Measurements from ENCODE around the gene NGEF.

Gene NGEF

GRCh38 chr2:232890896-232891601 lies 122.0 kb downstream of the NGEF start:
- Histone ChIP-seq H3K36me3 (ENCODE audit: control insufficient read depth, insufficient read depth, low read length) (no peaks in the 10 kb centered on the region), H3K9me3 (ENCODE audit: control insufficient read depth, low read length) (no peaks in the 10 kb centered on the region), H3K4me3 (ENCODE audit: low read length) (no peak overlapping the region), H3K9ac (ENCODE audit: low read length) (no peak overlapping the region), H3K4me1 (ENCODE audit: control insufficient read depth, insufficient read depth, low read length) (no peaks in the 10 kb centered on the region), H3K27me3 (ENCODE audit: control insufficient read depth, insufficient read depth, low read length) (no peaks in the 10 kb centered on the region)

GRCh38 chr2:232890536-232890895 lies 122.5 kb downstream of the NGEF start:
- Histone ChIP-seq H3K9me3 (ENCODE audit: control insufficient read depth, low read length) (no peaks in the 10 kb centered on the region), H3K27me3 (ENCODE audit: control insufficient read depth, insufficient read depth, low read length) (no peaks in the 10 kb centered on the region), H3K4me3 (ENCODE audit: low read length) (no peak overlapping the region), H3K9ac (ENCODE audit: low read length) (no peak overlapping the region), H3K4me1 (ENCODE audit: control insufficient read depth, insufficient read depth, low read length) (no peaks in the 10 kb centered on the region), H3K36me3 (ENCODE audit: control insufficient read depth, insufficient read depth, low read length) (no peaks in the 10 kb centered on the region)

GRCh38 chr2:232889876-232890401 lies 123.1 kb downstream of the NGEF start:
- Histone ChIP-seq H3K4me1 (ENCODE audit: control insufficient read depth, insufficient read depth, low read length) (no peaks in the 10 kb centered on the region), H3K9me3 (ENCODE audit: control insufficient read depth, low read length) (no peaks in the 10 kb centered on the region), H3K9ac (ENCODE audit: low read length) (no peak overlapping the region), H3K4me3 (ENCODE audit: low read length) (no peak overlapping the region), H3K27me3 (ENCODE audit: control insufficient read depth, insufficient read depth, low read length) (no peaks in the 10 kb centered on the region), H3K36me3 (ENCODE audit: control insufficient read depth, insufficient read depth, low read length) (no peaks in the 10 kb centered on the region)

GRCh38 chr2:232888839-232889529 lies 124.1 kb downstream of the NGEF start:
- H3K9me3 ChIP-seq (ENCODE audit: control insufficient read depth, low read length), result no peaks in the 10 kb centered on the region
- H3K9ac ChIP-seq (ENCODE audit: low read length), result no peak overlapping the region
- no peaks in the 10 kb centered on the region for H3K4me1 ChIP-seq (ENCODE audit: control insufficient read depth, insufficient read depth, low read length)
- no peaks in the 10 kb centered on the region for H3K36me3 ChIP-seq (ENCODE audit: control insufficient read depth, insufficient read depth, low read length)
- no peak overlapping the region for H3K4me3 ChIP-seq (ENCODE audit: low read length)
- H3K27me3 ChIP-seq (ENCODE audit: control insufficient read depth, insufficient read depth, low read length), result no peaks in the 10 kb centered on the region

- no peaks in the 10 kb centered on the region for H3K9me3 ChIP-seq (ENCODE audit: control insufficient read depth, low read length)
- H3K9ac ChIP-seq (ENCODE audit: low read length), result no peak overlapping the region
- H3K27me3 ChIP-seq (ENCODE audit: control insufficient read depth, insufficient read depth, low read length), result no peaks in the 10 kb centered on the region
- no peaks in the 10 kb centered on the region for H3K36me3 ChIP-seq (ENCODE audit: control insufficient read depth, insufficient read depth, low read length)
- no peak overlapping the region for H3K4me3 ChIP-seq (ENCODE audit: low read length)
- H3K4me1 ChIP-seq (ENCODE audit: control insufficient read depth, insufficient read depth, low read length), result no peaks in the 10 kb centered on the region
Measured at GRCh38 chr2:232888099-232888836, 124.8 kb downstream of the NGEF start.

GRCh38 chr2:232887171-232887850 lies 125.7 kb downstream of the NGEF start:
- H3K36me3 ChIP-seq (ENCODE audit: control insufficient read depth, insufficient read depth, low read length), result no peaks in the 10 kb centered on the region
- H3K4me3 ChIP-seq (ENCODE audit: low read length), result no peak overlapping the region
- no peak overlapping the region for H3K9ac ChIP-seq (ENCODE audit: low read length)
- H3K9me3 ChIP-seq (ENCODE audit: control insufficient read depth, low read length), result no peaks in the 10 kb centered on the region
- H3K4me1 ChIP-seq (ENCODE audit: control insufficient read depth, insufficient read depth, low read length), result no peaks in the 10 kb centered on the region
- H3K27me3 ChIP-seq (ENCODE audit: control insufficient read depth, insufficient read depth, low read length), result no peaks in the 10 kb centered on the region

- Histone ChIP-seq H3K36me3 (ENCODE audit: control insufficient read depth, insufficient read depth, low read length) (no peaks in the 10 kb centered on the region), H3K27me3 (ENCODE audit: control insufficient read depth, insufficient read depth, low read length) (no peaks in the 10 kb centered on the region), H3K4me1 (ENCODE audit: control insufficient read depth, insufficient read depth, low read length) (no peaks in the 10 kb centered on the region), H3K4me3 (ENCODE audit: low read length) (no peak overlapping the region), H3K9ac (ENCODE audit: low read length) (no peak overlapping the region), H3K9me3 (ENCODE audit: control insufficient read depth, low read length) (no peaks in the 10 kb centered on the region)
Measured at GRCh38 chr2:232886632-232887031, 126.4 kb downstream of the NGEF start.

GRCh38 chr2:232886176-232886575 lies 126.9 kb downstream of the NGEF start:
- H3K4me3 ChIP-seq (ENCODE audit: low read length), result no peak overlapping the region
- H3K36me3 ChIP-seq (ENCODE audit: control insufficient read depth, insufficient read depth, low read length), result no peaks in the 10 kb centered on the region
- H3K4me1 ChIP-seq (ENCODE audit: control insufficient read depth, insufficient read depth, low read length), result no peaks in the 10 kb centered on the region
- no peak overlapping the region for H3K9ac ChIP-seq (ENCODE audit: low read length)
- H3K9me3 ChIP-seq (ENCODE audit: control insufficient read depth, low read length), result no peaks in the 10 kb centered on the region
- no peaks in the 10 kb centered on the region for H3K27me3 ChIP-seq (ENCODE audit: control insufficient read depth, insufficient read depth, low read length)

- Histone ChIP-seq H3K9ac (ENCODE audit: low read length) (no peak overlapping the region), H3K9me3 (ENCODE audit: control insufficient read depth, low read length) (no peaks in the 10 kb centered on the region), H3K4me1 (ENCODE audit: control insufficient read depth, insufficient read depth, low read length) (no peaks in the 10 kb centered on the region), H3K36me3 (ENCODE audit: control insufficient read depth, insufficient read depth, low read length) (no peaks in the 10 kb centered on the region), H3K27me3 (ENCODE audit: control insufficient read depth, insufficient read depth, low read length) (no peaks in the 10 kb centered on the region), H3K4me3 (ENCODE audit: low read length) (no peak overlapping the region)
Measured at GRCh38 chr2:232885264-232885961, 127.6 kb downstream of the NGEF start.

GRCh38 chr2:232884549-232885263 lies 128.3 kb downstream of the NGEF start:
- no peaks in the 10 kb centered on the region for H3K27me3 ChIP-seq (ENCODE audit: control insufficient read depth, insufficient read depth, low read length)
- no peak overlapping the region for H3K9ac ChIP-seq (ENCODE audit: low read length)
- H3K36me3 ChIP-seq (ENCODE audit: control insufficient read depth, insufficient read depth, low read length), result no peaks in the 10 kb centered on the region
- H3K9me3 ChIP-seq (ENCODE audit: control insufficient read depth, low read length), result no peaks in the 10 kb centered on the region
- H3K4me3 ChIP-seq (ENCODE audit: low read length), result no peak overlapping the region
- H3K4me1 ChIP-seq (ENCODE audit: control insufficient read depth, insufficient read depth, low read length), result no peaks in the 10 kb centered on the region

- Histone ChIP-seq H3K27me3 (ENCODE audit: control insufficient read depth, insufficient read depth, low read length) (no peaks in the 10 kb centered on the region), H3K36me3 (ENCODE audit: control insufficient read depth, insufficient read depth, low read length) (no peaks in the 10 kb centered on the region), H3K9ac (ENCODE audit: low read length) (no peak overlapping the region), H3K4me3 (ENCODE audit: low read length) (no peak overlapping the region), H3K9me3 (ENCODE audit: control insufficient read depth, low read length) (no peaks in the 10 kb centered on the region), H3K4me1 (ENCODE audit: control insufficient read depth, insufficient read depth, low read length) (no peaks in the 10 kb centered on the region)
Measured at GRCh38 chr2:232884001-232884421, 129.0 kb downstream of the NGEF start.

Measured in mucosa of stomach (tissue), 1 donor.